C4-2B (cell line): Measurements from ENCODE around the gene LHFPL2.

Experiments
- ZFX ChIP-seq: fragments of 450-650 bp; IDR thresholded peaks from 2 replicates; pipeline ENCODE4 v1.6.1; 2017
- TF ChIP-seq, protein P1 (sequence below): fragments of 450-650 bp; conservative IDR thresholded peaks from 2 replicates; pipeline ENCODE4 v1.5.1; 2017; ENCODE audit warnings: mild to moderate bottlenecking

DNA sequence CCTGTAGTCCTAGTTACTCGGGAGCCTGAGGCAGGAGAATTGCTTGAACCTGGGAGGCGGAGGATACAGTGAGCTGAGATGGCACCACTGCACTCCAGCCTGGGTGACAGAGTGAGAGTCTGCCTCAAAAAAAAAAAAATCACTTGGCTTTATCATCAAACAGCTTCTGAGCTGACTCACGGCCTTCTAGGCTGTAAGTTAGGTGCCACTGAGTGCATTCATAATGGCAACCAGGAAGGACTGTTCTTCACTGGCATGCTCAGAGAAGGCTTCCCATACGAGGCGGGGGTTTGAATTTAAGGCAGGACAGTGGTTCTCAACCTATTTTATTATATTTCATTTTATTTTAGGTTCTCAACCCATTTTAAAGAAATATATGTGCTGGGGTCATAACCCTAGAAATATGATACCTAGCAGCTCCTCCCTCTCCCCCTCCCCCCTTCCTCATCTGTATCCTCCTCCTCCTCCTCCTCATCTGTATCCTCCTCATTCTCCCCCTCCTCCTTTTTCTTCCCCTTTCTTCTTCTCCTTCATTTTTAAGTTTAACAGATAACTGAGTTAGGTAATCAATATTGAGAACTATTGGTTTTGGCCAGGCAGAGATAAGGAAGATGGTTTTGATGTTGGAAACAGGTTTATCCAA, 19.0 kb upstream of the LHFPL2 start:
- TF ChIP-seq, protein P1, sequence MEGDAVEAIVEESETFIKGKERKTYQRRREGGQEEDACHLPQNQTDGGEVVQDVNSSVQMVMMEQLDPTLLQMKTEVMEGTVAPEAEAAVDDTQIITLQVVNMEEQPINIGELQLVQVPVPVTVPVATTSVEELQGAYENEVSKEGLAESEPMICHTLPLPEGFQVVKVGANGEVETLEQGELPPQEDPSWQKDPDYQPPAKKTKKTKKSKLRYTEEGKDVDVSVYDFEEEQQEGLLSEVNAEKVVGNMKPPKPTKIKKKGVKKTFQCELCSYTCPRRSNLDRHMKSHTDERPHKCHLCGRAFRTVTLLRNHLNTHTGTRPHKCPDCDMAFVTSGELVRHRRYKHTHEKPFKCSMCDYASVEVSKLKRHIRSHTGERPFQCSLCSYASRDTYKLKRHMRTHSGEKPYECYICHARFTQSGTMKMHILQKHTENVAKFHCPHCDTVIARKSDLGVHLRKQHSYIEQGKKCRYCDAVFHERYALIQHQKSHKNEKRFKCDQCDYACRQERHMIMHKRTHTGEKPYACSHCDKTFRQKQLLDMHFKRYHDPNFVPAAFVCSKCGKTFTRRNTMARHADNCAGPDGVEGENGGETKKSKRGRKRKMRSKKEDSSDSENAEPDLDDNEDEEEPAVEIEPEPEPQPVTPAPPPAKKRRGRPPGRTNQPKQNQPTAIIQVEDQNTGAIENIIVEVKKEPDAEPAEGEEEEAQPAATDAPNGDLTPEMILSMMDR = no peak
- TF ChIP-seq ZFX = no peak
